NCI-H1092 treated with DMSO at 0.1 percent for 48 hours (cell line): ENCODE data around the gene CAPNS1.

Source experiments
- DNase-seq: peaks from one replicate; lab custom pipeline; 2025; lab: John Stamatoyannopoulos, UW

CAPNS1 gene

DNA sequence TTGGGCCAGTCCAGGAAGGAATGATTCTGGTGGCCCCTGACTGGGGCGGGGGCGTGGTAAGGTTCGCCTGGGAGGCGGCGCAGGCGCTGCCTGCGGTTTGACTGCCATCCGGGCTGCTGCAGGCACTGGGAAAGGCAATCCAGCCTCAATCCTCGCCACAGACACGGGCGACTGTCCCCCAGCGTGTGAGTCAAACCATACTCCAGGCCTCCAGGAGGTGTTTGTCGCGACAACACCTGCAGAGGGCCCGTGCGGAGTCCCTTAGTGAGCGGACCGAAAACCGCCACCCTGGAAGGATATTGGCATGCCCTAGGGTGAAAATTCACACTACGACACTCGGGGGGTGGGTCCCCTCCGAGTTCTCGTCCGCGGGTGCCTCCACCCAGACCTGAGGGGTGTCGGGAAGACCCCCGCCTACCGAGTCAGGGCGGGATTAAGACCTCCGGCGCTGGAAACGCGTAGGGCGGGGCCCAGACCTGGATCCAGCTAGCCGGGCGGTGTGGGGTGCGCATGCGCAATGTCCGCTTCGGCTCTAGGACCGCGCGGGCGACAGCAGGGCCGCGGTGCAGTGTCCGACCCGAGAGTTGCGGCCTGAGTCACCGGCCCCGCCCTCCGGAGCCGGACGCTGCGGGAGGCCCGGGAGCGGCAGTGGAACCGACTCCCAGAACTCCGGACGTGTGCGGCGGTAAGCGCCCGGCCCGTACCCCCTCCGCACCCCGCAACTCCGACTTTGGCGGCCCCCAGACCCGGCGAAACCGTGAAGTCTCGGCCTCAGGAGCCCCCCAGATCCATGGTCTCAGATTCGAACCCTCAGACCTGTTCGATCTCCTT lies at the start of gene CAPNS1:
Gene CAPNS1 (plus strand): TSS at position 594 of the 831 bp plus-strand sequence. CDS start 946 bp downstream, outside the sequence.
- DNase-seq = peak; percentile 86

DNA sequence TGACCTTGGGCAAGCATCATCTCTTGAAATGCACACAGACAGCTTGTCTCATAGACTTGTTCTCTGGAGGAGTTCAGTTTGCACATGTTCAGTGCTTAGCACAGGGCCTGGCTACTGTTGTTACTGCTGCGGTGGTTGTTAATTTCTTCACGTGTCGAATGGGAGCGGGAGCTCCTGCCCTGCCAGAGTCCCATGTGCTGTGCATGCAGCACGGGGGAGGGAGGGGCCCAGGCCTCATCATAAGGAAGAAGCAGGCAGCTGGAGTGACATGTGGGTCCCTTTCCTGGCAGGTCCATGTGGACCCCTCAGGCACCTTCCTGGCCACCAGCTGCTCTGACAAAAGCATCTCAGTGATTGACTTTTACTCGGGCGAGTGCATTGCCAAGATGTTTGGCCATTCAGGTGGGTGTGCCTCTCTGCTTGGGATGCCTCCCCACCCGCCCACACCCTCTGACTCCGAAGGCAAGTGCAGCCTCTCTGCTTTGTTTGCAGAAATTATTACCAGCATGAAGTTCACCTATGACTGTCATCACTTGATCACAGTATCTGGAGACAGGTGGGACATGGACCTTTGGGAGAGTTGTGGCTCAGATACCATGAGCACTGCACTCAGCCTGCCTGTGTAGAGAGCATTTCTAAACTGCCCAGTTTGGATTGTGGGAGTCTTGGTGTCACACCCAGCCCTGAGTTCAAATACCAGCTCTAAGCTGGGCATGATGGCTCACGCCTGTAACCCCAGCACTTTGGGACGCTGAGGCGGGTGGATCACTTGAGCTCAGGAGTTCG lies 48.8 kb upstream of the CAPNS1 start:
- no peak for DNase-seq

DNA sequence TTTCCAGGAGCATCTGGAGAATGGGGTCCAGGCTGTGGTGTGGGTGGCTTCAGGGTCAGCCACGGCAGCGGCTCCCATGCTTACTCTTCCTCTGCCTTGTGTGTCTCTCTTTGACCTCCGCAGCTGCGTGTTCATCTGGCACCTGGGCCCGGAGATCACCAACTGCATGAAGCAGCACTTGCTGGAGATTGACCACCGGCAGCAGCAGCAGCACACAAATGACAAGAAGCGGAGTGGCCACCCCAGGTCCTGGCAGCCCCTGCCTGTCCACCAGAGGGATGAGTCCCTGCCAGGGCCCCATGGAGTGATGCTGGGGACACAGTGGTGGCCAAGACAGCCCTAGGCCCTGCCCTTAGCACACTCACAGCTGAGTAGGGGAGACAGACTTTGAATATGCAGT lies 47.3 kb upstream of the CAPNS1 start:
- no peak for DNase-seq

GRCh38 chr19:36093146-36093662 lies 46.7 kb upstream of the CAPNS1 start:
- no peak for DNase-seq

DNA sequence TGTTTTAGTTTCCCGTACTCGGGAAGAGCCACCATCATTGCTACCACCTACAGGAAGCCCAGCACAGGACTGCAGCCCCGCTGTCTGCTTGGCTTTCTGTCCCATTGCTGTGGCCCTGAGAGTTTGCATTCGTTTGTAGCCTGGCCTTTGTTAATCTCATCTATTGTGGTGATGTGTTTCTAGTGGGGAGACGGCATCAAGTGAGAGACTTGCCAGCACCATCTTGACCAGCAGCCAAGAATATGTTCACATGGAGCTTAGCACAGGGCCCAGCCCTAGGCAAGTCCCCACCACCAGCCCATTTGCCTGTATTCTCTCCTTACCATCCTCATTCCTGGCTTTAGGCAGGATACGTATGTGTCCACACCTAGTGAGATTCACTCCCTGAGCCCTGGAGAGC lies 46.2 kb upstream of the CAPNS1 start:
- no peak for DNase-seq

DNA sequence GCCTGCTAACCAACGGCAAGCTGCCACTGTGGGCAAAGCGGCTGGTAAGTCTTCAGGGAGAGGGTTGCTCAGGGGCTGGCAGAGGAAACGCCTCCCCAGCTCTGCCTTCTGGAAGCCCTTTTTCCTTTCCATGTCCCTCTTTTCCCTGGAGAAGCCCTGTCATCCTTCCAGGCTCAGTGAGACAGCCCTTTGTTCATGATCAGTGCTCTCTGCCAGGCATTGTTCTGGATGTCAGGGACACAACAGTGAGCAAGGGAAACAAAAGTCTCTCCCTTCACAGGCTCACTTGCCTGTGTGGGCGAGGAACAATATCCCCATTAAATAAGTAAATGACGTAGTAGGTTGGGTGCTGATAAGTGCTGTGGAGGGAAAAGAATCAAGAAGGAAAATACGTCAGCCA lies 42.8 kb upstream of the CAPNS1 start:
- DNase-seq = no peak

GRCh38 chr19:36099166-36099785 lies 40.6 kb upstream of the CAPNS1 start:
- DNase-seq = no peak

DNA sequence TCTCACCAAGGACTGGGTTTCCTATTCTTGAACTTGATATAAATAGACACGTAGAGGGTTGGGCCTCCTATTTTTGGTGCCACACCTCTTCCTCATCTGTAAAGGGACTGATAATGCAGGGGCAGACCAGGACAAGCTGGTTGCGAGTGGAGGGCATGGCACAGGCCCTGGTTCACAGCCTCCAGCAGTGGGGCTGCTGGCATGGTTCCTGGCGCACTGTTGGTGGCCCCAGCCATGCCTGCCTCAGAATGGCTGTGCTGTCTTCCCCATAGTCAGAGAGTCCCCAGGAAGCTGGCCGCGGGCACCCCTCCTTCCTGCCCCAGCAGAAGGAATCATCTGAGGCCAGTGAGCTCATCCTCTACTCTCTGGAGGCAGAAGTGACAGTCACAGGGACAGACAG lies 39.4 kb upstream of the CAPNS1 start:
- no peak for DNase-seq

GRCh38 chr19:36101550-36102327 lies 38.1 kb upstream of the CAPNS1 start:
- DNase-seq = no peak

GRCh38 chr19:36103040-36103626 lies 36.7 kb upstream of the CAPNS1 start:
- DNase-seq = no peak

- no peak for DNase-seq
Observed at GRCh38 chr19:36103842-36104552, 35.9 kb upstream of the CAPNS1 start.

GRCh38 chr19:36106441-36106840 lies 33.4 kb upstream of the CAPNS1 start:
- no peak for DNase-seq

- no peak for DNase-seq
Observed at GRCh38 chr19:36106991-36107390, 32.9 kb upstream of the CAPNS1 start.

DNA sequence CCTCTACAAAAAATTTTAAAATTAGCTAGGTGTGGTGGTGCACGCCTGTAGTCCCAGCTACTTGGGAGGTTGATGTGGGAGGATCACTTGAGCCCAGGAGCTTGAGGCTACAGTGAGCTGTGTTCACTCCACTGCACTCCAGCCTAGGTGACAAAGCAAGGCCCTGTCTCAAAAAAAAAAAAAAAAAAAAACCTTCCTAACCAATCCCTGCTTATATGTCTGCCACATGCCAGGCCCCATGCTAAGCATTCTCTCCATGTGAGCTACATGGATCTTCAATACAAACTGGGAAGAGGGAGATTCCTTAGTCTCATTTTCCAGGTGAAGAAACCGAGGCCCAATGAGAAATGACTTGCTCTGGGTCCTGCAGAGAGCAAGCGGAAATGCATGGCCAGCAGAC lies 31.2 kb upstream of the CAPNS1 start:
- no peak for DNase-seq

DNA sequence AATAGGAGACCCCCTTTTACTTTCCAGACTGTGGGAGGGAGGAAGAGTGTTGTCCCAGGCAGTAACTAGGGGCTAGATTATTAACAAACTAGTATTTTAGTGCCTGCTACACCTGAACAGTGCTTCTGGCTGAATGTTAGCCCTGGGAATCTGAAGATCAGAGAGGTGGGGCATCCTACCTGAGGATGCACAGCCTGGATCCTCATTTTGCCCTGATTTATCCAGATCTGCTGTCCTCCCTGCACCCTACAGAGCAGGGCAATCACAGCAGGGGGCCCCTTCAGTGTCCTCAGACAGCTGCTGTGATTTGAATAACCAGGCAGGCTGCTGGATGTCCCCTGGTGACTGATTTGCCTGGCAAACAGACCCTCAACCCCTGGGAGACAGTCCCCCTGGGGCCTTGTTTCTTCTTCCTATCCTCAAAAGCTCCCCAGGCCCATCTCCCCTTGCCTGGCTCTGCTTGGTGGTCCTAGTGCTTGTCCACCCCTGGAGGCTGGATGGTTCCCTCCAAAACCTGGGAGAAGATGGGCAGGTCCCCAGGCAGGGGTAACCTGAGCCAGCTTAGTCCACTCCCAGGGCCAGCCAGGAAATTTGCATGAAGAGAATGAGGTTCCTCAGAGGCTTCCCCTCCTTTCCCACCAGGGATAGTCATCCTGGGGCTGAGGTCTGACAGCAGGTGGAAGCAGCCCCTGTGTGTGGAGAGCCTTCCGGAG lies 29.2 kb upstream of the CAPNS1 start, which contains the start of gene OVOL3:
Gene OVOL3 (plus strand): TSS at position 657 of the 713 bp plus-strand sequence. CDS start 60 bp downstream, outside the sequence.
- no peak for DNase-seq

- no peak for DNase-seq
Observed at GRCh38 chr19:36111200-36111539, 28.7 kb upstream of the CAPNS1 start.

DNA sequence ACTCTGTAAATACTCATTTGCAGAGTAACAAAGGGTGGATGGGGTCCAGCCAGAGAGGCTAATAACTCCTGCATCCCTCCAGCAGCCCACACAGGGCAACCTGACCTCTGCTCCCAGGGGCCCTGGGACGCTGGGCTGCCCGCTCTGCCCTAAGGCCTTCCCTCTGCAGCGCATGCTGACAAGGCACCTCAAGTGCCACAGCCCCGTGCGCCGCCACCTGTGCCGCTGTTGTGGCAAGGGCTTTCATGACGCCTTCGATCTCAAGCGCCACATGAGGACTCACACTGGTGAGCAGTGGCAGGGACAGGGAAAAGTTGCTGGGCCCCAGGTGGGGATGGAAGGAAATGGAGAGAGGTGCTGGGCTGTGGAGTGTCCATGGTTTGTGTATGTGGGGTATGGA lies 27.2 kb upstream of the CAPNS1 start:
- no peak for DNase-seq

DNA sequence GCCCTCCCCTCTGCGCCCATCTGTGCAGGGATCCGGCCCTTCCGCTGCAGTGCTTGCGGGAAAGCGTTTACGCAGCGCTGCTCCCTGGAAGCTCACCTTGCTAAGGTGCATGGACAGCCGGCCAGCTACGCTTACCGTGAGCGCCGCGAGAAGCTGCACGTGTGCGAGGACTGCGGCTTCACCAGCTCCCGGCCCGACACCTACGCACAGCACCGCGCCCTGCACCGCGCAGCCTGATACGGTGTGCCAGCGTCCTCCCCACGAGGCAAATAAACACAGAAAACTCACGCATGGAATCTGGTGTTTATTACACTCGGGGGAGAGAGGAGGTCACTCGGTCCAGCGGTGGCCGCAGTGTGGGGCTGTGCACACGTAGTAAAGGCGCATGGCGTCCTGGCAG lies 26.4 kb upstream of the CAPNS1 start:
- no peak for DNase-seq

GRCh38 chr19:36113894-36114720 lies 25.8 kb upstream of the CAPNS1 start:
- no peak for DNase-seq
